Measurements from ENCODE around the gene C2orf69. TPM values are rescaled to one million over a fixed set of nuclear protein-coding genes. Genes with fewer than 3 reads are reported as not detected.

The C2orf69 gene
- total RNA-seq, 1 donor from 2014 or later: 7.9 TPM

DNA sequence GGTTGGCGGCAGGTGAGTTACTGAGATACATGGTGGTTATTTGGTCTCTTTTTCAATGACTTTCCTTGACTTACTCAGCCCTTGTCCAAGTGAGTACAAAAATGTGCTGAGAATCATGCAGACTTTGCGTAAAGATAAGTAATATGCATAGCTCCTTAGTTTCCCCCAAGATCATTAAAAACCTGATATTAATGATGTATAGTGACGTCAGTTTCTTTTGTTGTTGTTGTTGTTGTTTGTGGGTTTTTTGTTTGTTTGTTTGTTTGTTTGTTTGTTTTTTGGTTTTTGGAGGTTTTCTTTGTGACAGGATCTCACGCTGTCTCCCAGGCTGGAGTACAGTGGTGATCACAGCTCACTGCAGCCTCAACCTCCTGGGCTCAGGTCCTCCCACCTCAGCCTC lies 45.2 kb upstream of the C2orf69 start:
- no peak overlapping the region for H3K27ac ChIP-seq (ENCODE audit: low read depth, low read length)
- H3K4me3 Mint-ChIP-seq (ENCODE audit: unreplicated experiment): no peak overlapping the region
- FAIRE-seq (no peak), DNase-seq (ENCODE audit: low read depth) (no peak)
- H3K79me2 ChIP-seq (ENCODE audit: insufficient read depth, low read length): no peaks in the 10 kb centered on the region
- H3K27me3 ChIP-seq (ENCODE audit: insufficient read depth, low read length): peaks cover 3% of the 10 kb centered on the region
- no peak overlapping the region for H3K4me3 ChIP-seq (ENCODE audit: insufficient read depth, low read depth, low read length)
- H3K27me3 Mint-ChIP-seq (ENCODE audit: low read depth, unreplicated experiment): no peaks in the 10 kb centered on the region
- no peaks in the 10 kb centered on the region for H3K4me1 Mint-ChIP-seq (ENCODE audit: low read depth, unreplicated experiment)
- no peaks in the 10 kb centered on the region for H3K36me3 Mint-ChIP-seq (ENCODE audit: low read depth, unreplicated experiment)
- H3K4me1 ChIP-seq (ENCODE audit: insufficient read depth, low read length): no peaks in the 10 kb centered on the region
- no peak overlapping the region for H3K27ac Mint-ChIP-seq (ENCODE audit: unreplicated experiment)
- H3K9ac ChIP-seq (ENCODE audit: low read length): no peak overlapping the region
- no peaks in the 10 kb centered on the region for H4K20me1 ChIP-seq (ENCODE audit: insufficient read depth, low read length)
- no peaks in the 10 kb centered on the region for H3K9me3 ChIP-seq (ENCODE audit: insufficient read depth, low read depth, low read length)
- TF ChIP-seq CTCF (IDR thresholded peaks at IDR 0.05; ENCODE audit: insufficient read depth, low read depth, low read length): no peak
- TF ChIP-seq EZH2 (IDR thresholded peaks at IDR 0.05; ENCODE audit: insufficient read depth, low read length): no peak
- H3K4me2 ChIP-seq (ENCODE audit: low read length): no peak overlapping the region
- no peaks in the 10 kb centered on the region for H3K9me3 Mint-ChIP-seq (ENCODE audit: unreplicated experiment)
- no peak overlapping the region for H2AFZ ChIP-seq (ENCODE audit: low read depth, low read length)
- no peaks in the 10 kb centered on the region for H3K36me3 ChIP-seq (ENCODE audit: insufficient read depth, low read length)

- Histone ChIP-seq H4K20me1 (ENCODE audit: insufficient read depth, low read length) (no peaks in the 10 kb centered on the region), H3K36me3 (ENCODE audit: insufficient read depth, low read length) (no peaks in the 10 kb centered on the region), H2AFZ (ENCODE audit: low read depth, low read length) (no peak overlapping the region), H3K27me3 (ENCODE audit: insufficient read depth, low read length) (no peaks in the 10 kb centered on the region), H3K9me3 (ENCODE audit: insufficient read depth, low read depth, low read length) (no peaks in the 10 kb centered on the region), H3K4me2 (ENCODE audit: low read length) (no peak overlapping the region), H3K79me2 (ENCODE audit: insufficient read depth, low read length) (no peaks in the 10 kb centered on the region), H3K4me3 (ENCODE audit: insufficient read depth, low read depth, low read length) (no peak overlapping the region), H3K4me1 (ENCODE audit: insufficient read depth, low read length) (no peaks in the 10 kb centered on the region), H3K9ac (ENCODE audit: low read length) (no peak overlapping the region), H3K27ac (ENCODE audit: low read depth, low read length) (no peak overlapping the region)
- Mint-ChIP-seq H3K27ac (ENCODE audit: unreplicated experiment) (no peak overlapping the region), H3K9me3 (ENCODE audit: unreplicated experiment) (no peaks in the 10 kb centered on the region), H3K4me1 (ENCODE audit: low read depth, unreplicated experiment) (no peaks in the 10 kb centered on the region), H3K4me3 (ENCODE audit: unreplicated experiment) (no peak overlapping the region), H3K27me3 (ENCODE audit: low read depth, unreplicated experiment) (no peaks in the 10 kb centered on the region), H3K36me3 (ENCODE audit: low read depth, unreplicated experiment) (no peaks in the 10 kb centered on the region)
- FAIRE-seq (peak; percentile 41), DNase-seq (ENCODE audit: low read depth) (no peak)
- TF ChIP-seq CTCF (IDR thresholded peaks at IDR 0.05; ENCODE audit: insufficient read depth, low read depth, low read length) (no peak), EZH2 (IDR thresholded peaks at IDR 0.05; ENCODE audit: insufficient read depth, low read length) (no peak)
These were observed 42.5 kb upstream of the C2orf69 start for GRCh38 chr2:199868431-199869226.

GRCh38 chr2:199869227-199869541 lies 41.9 kb upstream of the C2orf69 start:
- Mint-ChIP-seq H3K27ac (ENCODE audit: unreplicated experiment) (no peak overlapping the region), H3K27me3 (ENCODE audit: low read depth, unreplicated experiment) (no peaks in the 10 kb centered on the region), H3K4me1 (ENCODE audit: low read depth, unreplicated experiment) (no peaks in the 10 kb centered on the region), H3K36me3 (ENCODE audit: low read depth, unreplicated experiment) (no peaks in the 10 kb centered on the region), H3K4me3 (ENCODE audit: unreplicated experiment) (no peak overlapping the region), H3K9me3 (ENCODE audit: unreplicated experiment) (peaks cover 2% of the 10 kb centered on the region)
- H4K20me1 ChIP-seq (ENCODE audit: insufficient read depth, low read length): no peaks in the 10 kb centered on the region
- no peaks in the 10 kb centered on the region for H3K27me3 ChIP-seq (ENCODE audit: insufficient read depth, low read length)
- no peak overlapping the region for H3K4me2 ChIP-seq (ENCODE audit: low read length)
- no peak overlapping the region for H2AFZ ChIP-seq (ENCODE audit: low read depth, low read length)
- H3K4me1 ChIP-seq (ENCODE audit: insufficient read depth, low read length): no peaks in the 10 kb centered on the region
- H3K9me3 ChIP-seq (ENCODE audit: insufficient read depth, low read depth, low read length): no peaks in the 10 kb centered on the region
- TF ChIP-seq CTCF (IDR thresholded peaks at IDR 0.05; ENCODE audit: insufficient read depth, low read depth, low read length) (no peak), EZH2 (IDR thresholded peaks at IDR 0.05; ENCODE audit: insufficient read depth, low read length) (no peak)
- H3K9ac ChIP-seq (ENCODE audit: low read length): no peak overlapping the region
- DNase-seq (ENCODE audit: low read depth) (no peak), FAIRE-seq (no peak)
- no peak overlapping the region for H3K4me3 ChIP-seq (ENCODE audit: insufficient read depth, low read depth, low read length)
- H3K36me3 ChIP-seq (ENCODE audit: insufficient read depth, low read length): no peaks in the 10 kb centered on the region
- no peak overlapping the region for H3K27ac ChIP-seq (ENCODE audit: low read depth, low read length)
- no peaks in the 10 kb centered on the region for H3K79me2 ChIP-seq (ENCODE audit: insufficient read depth, low read length)

All from astrocyte (in vitro differentiated cells and primary cell).